Motor neuron (in vitro differentiated cells): ENCODE data around the gene PPARGC1A. TPM values are rescaled to one million over a fixed set of nuclear protein-coding genes. Genes with fewer than 3 reads are reported as not detected.

Experiments
- ATAC-seq, 8 experiments: fragments of 200-7000 bp; cut with Tn5 transposase; replicated peaks in 6 of 8; 2 replicates each; pipeline ENCODE4 v1.8.0; 2021; ENCODE audit warnings: mild to moderate bottlenecking in 8 of 8, moderate library complexity in 8 of 8
- H3K27ac ChIP-seq, 2 donors: fragments of 250-450 bp; sonication (Bioruptor Pico); 2 replicates each; pipeline ENCODE4 v1.9.0; 2021; ENCODE audit warnings: antibody characterized with exemption in 2 of 2, mild to moderate bottlenecking in 2 of 2, moderate library complexity in 1 of 2
- H3K4me1 ChIP-seq, 2 donors: fragments of 250-450 bp; sonication (Bioruptor Pico); replicated peaks in 1 of 2; 2 replicates each; pipeline ENCODE4 v1.6.1; 2021; ENCODE audit warnings: antibody characterized with exemption in 2 of 2, mild to moderate bottlenecking in 2 of 2, moderate library complexity in 1 of 2
- H3K4me3 ChIP-seq, 5 donors: fragments of 250-450 bp; sonication (Bioruptor Pico); 2 replicates each; pipeline ENCODE4 v1.9.0; 2021; ENCODE audit warnings: antibody characterized with exemption in 5 of 5, mild to moderate bottlenecking in 5 of 5, moderate library complexity in 4 of 5
- WGBS, 10 experiments: fragments of 450-650 bp; shearing (Covaris generic); methylation state at CpG; one replicate each; pipeline ENCODE4 v1.0.0; 2022; 5-methylcytosine and 5-hydroxymethylcytosine counted together
- in situ Hi-C, 9 experiments: fragments of 400-800 bp; cut with MboI; loops; one replicate each; pipeline ENCODE4 v1.15.0; 2021; ENCODE audit warnings: low sequenced_read_pairs in 9 of 9, low pct_unique_long_range_greater_than_20kb in 2 of 9; ENCODE audit not compliant: unreplicated experiment in 9 of 9
- total RNA-seq, 8 experiments: library from RNA; unstranded; fragments of 300-600 nt; gene quantifications; 2 replicates each; pipeline versions ENCODE4 v1.2.3 to v1.2.4, GENCODE V29; 2022

Gene PPARGC1A
- total RNA-seq, 8 experiments from 2014 or later: 2.4 to 138 (median 8.7) TPM

GRCh38 chr4:23768541-23768940 lies 121.3 kb downstream of the PPARGC1A start:
- WGBS, 10 experiments: 0 to 100% (median 81%) methylated on average over 1 of the region's 1 CpG; no CpG with 5 or more reads in 2 of the 10 experiments
- H3K4me1 ChIP-seq: peaks cover 6 to 7% of the 10 kb centered on the region in 2 donors
- in situ Hi-C loops: no loop called here
- no peak overlapping the region for H3K4me3 ChIP-seq
- no peak overlapping the region for H3K27ac ChIP-seq
- ATAC-seq: no peak

DNA sequence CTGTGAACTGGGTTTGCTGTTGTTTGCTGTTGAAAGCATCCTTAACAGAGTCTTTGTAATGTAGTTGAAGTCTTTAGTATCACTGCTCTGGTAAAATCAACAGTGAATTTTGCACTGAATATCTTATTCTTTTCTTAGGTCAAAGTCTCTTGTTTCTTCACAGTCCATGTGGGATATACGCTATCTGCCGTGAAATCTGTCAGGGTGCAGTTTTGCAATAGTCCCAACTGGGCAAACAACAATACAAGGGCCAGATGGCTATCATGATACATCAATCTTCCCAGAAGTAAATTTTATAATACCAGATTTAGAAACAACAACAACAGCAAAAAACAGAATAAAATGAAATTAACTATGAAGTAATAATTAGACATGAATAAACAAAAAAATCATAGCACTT lies 123.5 kb downstream of the PPARGC1A start:
- H3K4me3 ChIP-seq: no peak overlapping the region
- in situ Hi-C loops: no loop called here
- peaks cover 2% of the 10 kb centered on the region in 2 donors for H3K4me1 ChIP-seq
- no peak overlapping the region for H3K27ac ChIP-seq
- whole genome bisulfite sequencing, 10 experiments: 35 to 100% (median 87%) methylated on average over 1 to 2 of the region's 2 CpGs
- ATAC-seq: no peak

GRCh38 chr4:23763559-23763958 lies 126.3 kb downstream of the PPARGC1A start:
- no peak overlapping the region for H3K4me3 ChIP-seq
- in situ Hi-C loops: no loop called here
- no peak for ATAC-seq
- 8 to 86% (median 75%) methylated on average over 1 to 3 of the region's 3 CpGs; no CpG with 5 or more reads in 3 of the 10 experiments for WGBS, 10 experiments
- peaks cover 0 to 3% of the 10 kb centered on the region in 2 donors for H3K4me1 ChIP-seq
- no peak overlapping the region for H3K27ac ChIP-seq

DNA sequence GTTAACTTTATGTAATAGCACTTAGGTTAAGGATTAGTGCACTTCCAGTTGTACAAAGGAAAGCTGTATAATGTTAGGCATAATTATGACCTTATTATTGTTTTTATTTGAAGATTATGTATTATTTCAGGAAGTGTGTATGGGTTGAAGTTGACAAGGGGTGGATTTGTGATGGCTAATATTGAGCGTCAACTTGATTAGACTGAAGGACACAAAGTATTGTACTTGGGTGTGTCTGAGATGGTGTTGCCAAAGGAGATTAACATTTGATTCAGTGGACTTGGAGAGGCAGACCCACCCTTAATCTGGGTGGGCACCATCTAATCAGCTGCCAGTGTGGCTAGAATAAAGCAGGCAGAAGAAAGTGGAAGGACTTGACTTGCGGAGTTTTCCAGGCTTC lies 127.3 kb downstream of the PPARGC1A start:
- no peak overlapping the region for H3K27ac ChIP-seq
- in situ Hi-C loops: no loop called here
- WGBS, 10 experiments: 78 to 100% (median 100%) methylated on average over 1 to 2 of the region's 2 CpGs; no CpG with 5 or more reads in 4 of the 10 experiments
- no peak overlapping the region for H3K4me3 ChIP-seq
- peaks cover 0 to 3% of the 10 kb centered on the region in 2 donors for H3K4me1 ChIP-seq
- no peak for ATAC-seq

DNA sequence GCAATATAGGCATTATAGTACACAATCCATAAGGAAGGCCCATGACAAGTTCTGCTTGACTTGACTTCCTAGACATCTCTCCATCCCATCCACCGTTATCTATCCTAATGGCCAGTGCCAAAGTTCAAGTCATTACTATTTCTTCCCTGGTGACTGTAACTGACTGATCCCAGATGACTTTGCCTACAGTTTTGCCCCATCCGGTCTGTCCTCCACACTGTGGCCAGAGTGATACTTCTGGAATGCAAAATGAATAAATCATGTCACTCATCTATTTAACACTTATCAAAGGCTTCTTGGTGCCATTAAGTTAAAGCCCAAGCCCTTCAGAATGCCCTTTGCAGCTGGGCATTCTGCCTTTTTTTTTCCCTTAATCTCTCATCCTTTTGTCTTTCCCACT lies 130.8 kb downstream of the PPARGC1A start:
- WGBS, 10 experiments: 5 to 82% (median 63%) methylated on average over 2 of the region's 2 CpGs; no CpG with 5 or more reads in 1 of the 10 experiments
- peak in 4 of 8 experiments; percentile 40 to 95 (median 57) for ATAC-seq
- Histone ChIP-seq H3K4me1 (peaks cover 0 to 3% of the 10 kb centered on the region in 2 donors), H3K4me3 (no peak overlapping the region), H3K27ac (no peak overlapping the region)
- in situ Hi-C loops: no loop called here

DNA sequence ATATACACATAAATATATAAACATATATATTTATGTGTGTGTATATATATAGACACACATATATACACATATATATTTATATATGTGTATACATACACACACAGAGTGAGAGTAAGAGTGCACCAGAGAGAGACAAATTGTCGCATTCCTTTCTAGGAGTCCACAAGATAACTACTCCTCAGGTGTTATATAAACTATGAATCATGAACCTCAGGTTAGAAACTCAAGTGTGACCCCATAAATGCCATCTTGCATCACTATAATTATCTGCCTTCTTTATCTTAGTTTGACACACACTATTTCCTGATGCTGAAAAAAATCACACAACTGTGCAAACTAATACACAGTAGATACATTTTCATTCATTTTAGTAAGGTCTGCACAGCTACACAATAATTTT lies 135.2 kb downstream of the PPARGC1A start:
- Histone ChIP-seq H3K4me1 (peaks cover 0 to 3% of the 10 kb centered on the region in 2 donors), H3K4me3 (no peak overlapping the region), H3K27ac (no peak overlapping the region)
- WGBS, 10 experiments: 45 to 100% (median 95%) methylated on average over 1 of the region's 1 CpG; no CpG with 5 or more reads in 2 of the 10 experiments
- in situ Hi-C loops: no loop called here
- no peak for ATAC-seq

- in situ Hi-C loops: no loop called here
- no peak for ATAC-seq
- WGBS, 10 experiments: 0 to 100% (median 88%) methylated on average over 1 to 2 of the region's 2 CpGs; no CpG with 5 or more reads in 2 of the 10 experiments
- Histone ChIP-seq H3K4me1 (no peaks in the 10 kb centered on the region), H3K4me3 (no peak overlapping the region), H3K27ac (no peak overlapping the region)
Measured at GRCh38 chr4:23750125-23750524, 139.7 kb downstream of the PPARGC1A start.

GRCh38 chr4:23747281-23747735 lies 142.5 kb downstream of the PPARGC1A start:
- ATAC-seq: no peak
- Histone ChIP-seq H3K4me3 (no peak overlapping the region), H3K27ac (no peak overlapping the region), H3K4me1 (no peaks in the 10 kb centered on the region)
- 0 to 92% (median 50%) methylated on average over 1 to 2 of the region's 2 CpGs; no CpG with 5 or more reads in 5 of the 10 experiments for WGBS, 10 experiments
- in situ Hi-C loops: no loop called here

GRCh38 chr4:23746672-23747071 lies 143.2 kb downstream of the PPARGC1A start:
- no peak for ATAC-seq
- H3K4me3 ChIP-seq: no peak overlapping the region
- no peak overlapping the region for H3K27ac ChIP-seq
- H3K4me1 ChIP-seq: no peaks in the 10 kb centered on the region
- WGBS, 10 experiments: 0 to 100% (median 86%) methylated on average over 1 to 2 of the region's 2 CpGs; no CpG with 5 or more reads in 1 of the 10 experiments
- in situ Hi-C loops: no loop called here

DNA sequence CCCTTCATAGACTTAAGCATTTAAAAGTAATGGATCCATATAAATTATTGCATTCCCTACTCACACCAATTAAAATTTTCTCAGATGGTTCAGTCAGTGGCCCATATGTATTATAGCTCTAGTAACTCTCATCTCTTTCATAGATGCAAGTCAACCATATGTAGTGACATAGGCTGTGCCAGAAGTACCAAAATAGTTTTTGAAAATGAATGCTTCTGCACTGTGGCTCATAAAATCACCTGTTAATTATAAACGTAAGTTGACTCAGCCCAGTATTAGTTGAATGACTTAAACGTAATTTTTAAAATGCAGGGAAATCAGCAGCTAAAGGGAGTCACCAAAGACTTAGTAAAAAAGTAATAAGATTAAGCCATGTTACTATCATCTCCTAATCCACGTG lies 143.8 kb downstream of the PPARGC1A start:
- Histone ChIP-seq H3K27ac (no peak overlapping the region), H3K4me1 (no peaks in the 10 kb centered on the region), H3K4me3 (no peak overlapping the region)
- ATAC-seq: no peak
- WGBS, 10 experiments: 15 to 100% (median 77%) methylated on average over 1 to 3 of the region's 3 CpGs
- in situ Hi-C loops: no loop called here

DNA sequence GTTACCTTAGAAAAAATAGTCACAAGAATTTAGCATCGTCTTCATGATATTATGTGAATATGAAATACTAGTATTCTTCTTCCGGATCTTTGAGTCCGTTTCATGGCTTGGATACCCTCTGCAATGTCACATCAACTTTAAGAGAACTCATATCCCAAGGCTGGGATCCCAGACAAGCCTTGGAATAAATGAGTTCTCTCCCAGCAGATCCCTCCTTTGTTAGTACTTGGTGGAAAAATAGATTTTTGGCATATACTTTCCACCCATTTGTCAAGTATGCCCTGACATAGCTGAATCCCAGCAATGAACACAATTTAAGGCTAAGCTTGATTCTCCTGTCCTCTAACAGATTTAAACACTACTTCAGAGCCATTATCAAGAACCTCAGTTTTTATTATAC lies 144.5 kb downstream of the PPARGC1A start:
- in situ Hi-C loops: no loop called here
- no peaks in the 10 kb centered on the region for H3K4me1 ChIP-seq
- WGBS, 10 experiments: 0 to 100% (median 81%) methylated on average over 1 to 3 of the region's 3 CpGs
- no peak overlapping the region for H3K4me3 ChIP-seq
- no peak overlapping the region for H3K27ac ChIP-seq
- no peak for ATAC-seq
